ENCODE measurements around the gene C18orf63.

The C18orf63 gene

DNA sequence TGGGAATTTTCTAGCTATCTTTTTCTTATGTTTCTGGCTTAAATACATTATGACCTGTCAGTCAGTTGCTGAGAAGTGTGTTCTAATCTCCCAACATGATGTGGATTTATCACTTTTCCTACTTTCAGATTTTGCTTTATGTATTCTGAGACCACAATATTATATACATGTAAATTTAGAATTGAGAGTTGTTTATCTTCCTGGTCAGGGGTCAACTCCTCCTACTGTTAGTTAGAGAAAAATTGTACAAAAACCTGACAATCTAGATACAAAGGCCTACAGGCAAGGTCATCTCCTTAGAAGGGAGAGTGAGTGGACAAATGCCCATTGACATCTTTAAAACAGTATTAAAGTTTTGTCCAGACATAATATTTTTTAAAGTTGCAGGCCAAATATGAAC lies 30.6 kb downstream of the C18orf63 start:
- no peaks in the 10 kb centered on the region for H3K79me2 ChIP-seq (ENCODE audit: insufficient read depth, low read depth)
- H3K9ac ChIP-seq: no peak overlapping the region
- no peak overlapping the region for H3K27ac ChIP-seq
- no peaks in the 10 kb centered on the region for H3K36me3 ChIP-seq (ENCODE audit: insufficient read depth)
- H3K4me3 ChIP-seq (IDR thresholded peaks at IDR 0.05; ENCODE audit: insufficient read depth, low read depth, low read length): no peak overlapping the region
- H3K4me2 ChIP-seq: no peak overlapping the region
- TF ChIP-seq, protein P1, sequence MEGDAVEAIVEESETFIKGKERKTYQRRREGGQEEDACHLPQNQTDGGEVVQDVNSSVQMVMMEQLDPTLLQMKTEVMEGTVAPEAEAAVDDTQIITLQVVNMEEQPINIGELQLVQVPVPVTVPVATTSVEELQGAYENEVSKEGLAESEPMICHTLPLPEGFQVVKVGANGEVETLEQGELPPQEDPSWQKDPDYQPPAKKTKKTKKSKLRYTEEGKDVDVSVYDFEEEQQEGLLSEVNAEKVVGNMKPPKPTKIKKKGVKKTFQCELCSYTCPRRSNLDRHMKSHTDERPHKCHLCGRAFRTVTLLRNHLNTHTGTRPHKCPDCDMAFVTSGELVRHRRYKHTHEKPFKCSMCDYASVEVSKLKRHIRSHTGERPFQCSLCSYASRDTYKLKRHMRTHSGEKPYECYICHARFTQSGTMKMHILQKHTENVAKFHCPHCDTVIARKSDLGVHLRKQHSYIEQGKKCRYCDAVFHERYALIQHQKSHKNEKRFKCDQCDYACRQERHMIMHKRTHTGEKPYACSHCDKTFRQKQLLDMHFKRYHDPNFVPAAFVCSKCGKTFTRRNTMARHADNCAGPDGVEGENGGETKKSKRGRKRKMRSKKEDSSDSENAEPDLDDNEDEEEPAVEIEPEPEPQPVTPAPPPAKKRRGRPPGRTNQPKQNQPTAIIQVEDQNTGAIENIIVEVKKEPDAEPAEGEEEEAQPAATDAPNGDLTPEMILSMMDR (conservative IDR thresholded peaks at IDR 0.05; ENCODE audit: low read depth, low read length): no peak
- H3K27me3 ChIP-seq (ENCODE audit: insufficient read depth, low read depth): no peaks in the 10 kb centered on the region
- no peaks in the 10 kb centered on the region for H3K4me1 ChIP-seq (ENCODE audit: low read depth, poor library complexity, severe bottlenecking)
- no peaks in the 10 kb centered on the region for H4K20me1 ChIP-seq (ENCODE audit: insufficient read depth)
- H2AFZ ChIP-seq (ENCODE audit: low read depth): no peak overlapping the region

DNA sequence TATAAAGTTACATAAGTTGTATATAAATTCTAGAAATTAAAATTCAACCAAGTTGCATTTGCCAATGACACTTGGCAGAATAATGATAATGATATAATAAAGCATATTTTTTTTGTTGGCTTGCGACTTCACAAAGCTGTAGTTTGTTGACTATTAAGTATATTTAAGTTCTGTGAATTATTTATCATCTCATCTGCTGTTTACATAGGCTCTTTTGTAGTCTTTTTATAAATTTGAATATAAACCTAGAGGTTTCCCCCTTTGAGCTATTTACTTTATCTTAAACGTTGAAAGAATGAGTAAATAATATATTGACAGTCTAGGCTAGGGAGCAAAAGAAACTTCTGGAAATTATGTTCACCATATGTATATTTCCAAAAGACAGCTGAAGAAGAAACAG lies 32.9 kb downstream of the C18orf63 start:
- Histone ChIP-seq H3K9ac (no peak overlapping the region), H3K4me3 (IDR thresholded peaks at IDR 0.05; ENCODE audit: insufficient read depth, low read depth, low read length) (no peak overlapping the region), H2AFZ (ENCODE audit: low read depth) (no peak overlapping the region), H3K36me3 (ENCODE audit: insufficient read depth) (no peaks in the 10 kb centered on the region), H3K27ac (no peak overlapping the region), H3K4me2 (no peak overlapping the region), H4K20me1 (ENCODE audit: insufficient read depth) (no peaks in the 10 kb centered on the region), H3K27me3 (ENCODE audit: insufficient read depth, low read depth) (no peaks in the 10 kb centered on the region), H3K79me2 (ENCODE audit: insufficient read depth, low read depth) (no peaks in the 10 kb centered on the region), H3K4me1 (ENCODE audit: low read depth, poor library complexity, severe bottlenecking) (peaks cover 4% of the 10 kb centered on the region)
- TF ChIP-seq, protein P1 (conservative IDR thresholded peaks at IDR 0.05; ENCODE audit: low read depth, low read length): no peak

DNA sequence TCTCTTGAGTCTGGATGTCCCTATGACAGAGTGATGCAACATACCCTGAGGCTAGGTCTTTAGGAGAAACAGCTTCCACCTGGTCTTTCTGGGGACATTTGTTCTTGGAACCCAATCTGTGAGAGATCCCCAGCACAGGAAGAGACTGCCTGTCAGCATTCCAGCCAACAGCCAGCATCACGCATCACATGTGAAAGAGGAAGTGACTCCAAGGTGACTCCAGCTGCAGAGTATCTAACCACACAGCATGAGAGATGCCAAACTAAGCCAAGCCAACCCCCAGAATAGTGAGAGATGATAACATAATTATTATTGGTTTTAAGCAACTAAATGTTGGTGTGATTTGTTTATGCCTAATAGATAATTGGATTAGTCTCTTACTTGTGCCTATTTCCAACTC lies 35.7 kb downstream of the C18orf63 start:
- H3K36me3 ChIP-seq (ENCODE audit: insufficient read depth): no peaks in the 10 kb centered on the region
- peaks cover 7% of the 10 kb centered on the region for H3K4me1 ChIP-seq (ENCODE audit: low read depth, poor library complexity, severe bottlenecking)
- no peak overlapping the region for H3K4me2 ChIP-seq
- H4K20me1 ChIP-seq (ENCODE audit: insufficient read depth): no peaks in the 10 kb centered on the region
- no peak overlapping the region for H3K9ac ChIP-seq
- H3K4me3 ChIP-seq (IDR thresholded peaks at IDR 0.05; ENCODE audit: insufficient read depth, low read depth, low read length): no peak overlapping the region
- no peak overlapping the region for H3K27ac ChIP-seq
- H3K79me2 ChIP-seq (ENCODE audit: insufficient read depth, low read depth): no peaks in the 10 kb centered on the region
- no peak overlapping the region for H2AFZ ChIP-seq (ENCODE audit: low read depth)
- H3K27me3 ChIP-seq (ENCODE audit: insufficient read depth, low read depth): no peaks in the 10 kb centered on the region
- TF ChIP-seq, protein P1 (conservative IDR thresholded peaks at IDR 0.05; ENCODE audit: low read depth, low read length): no peak

DNA sequence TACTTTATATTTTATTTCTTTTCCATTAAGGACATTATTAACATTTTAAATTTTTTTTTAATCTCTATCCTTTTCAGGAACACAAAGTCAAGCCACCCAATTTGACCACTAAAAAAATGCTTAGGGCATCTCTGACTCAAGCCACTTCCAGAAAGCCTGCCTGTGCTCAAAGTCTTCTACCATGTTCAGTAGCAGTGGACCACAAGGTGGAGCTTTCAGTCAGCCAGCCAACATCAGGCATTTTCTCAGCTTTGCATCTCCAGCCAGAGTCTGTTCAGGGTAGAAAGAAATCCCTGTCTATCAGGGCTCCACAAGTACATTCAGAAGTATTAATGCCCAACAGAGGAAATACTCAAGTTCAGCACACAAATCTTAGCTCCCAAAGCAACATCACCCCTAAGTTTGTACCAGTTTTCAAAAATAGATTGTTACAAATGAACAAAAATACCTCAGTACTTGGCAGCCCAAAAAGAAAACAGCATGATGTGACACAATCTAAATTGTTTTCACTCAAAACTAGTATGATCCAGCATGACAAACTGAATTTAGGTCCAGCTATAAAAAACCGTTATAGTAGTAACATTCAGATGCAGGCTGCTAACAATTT lies 37.6 kb downstream of the C18orf63 start:
- Histone ChIP-seq H3K27ac (no peak overlapping the region), H3K4me1 (ENCODE audit: low read depth, poor library complexity, severe bottlenecking) (peaks cover 7% of the 10 kb centered on the region), H3K79me2 (ENCODE audit: insufficient read depth, low read depth) (no peaks in the 10 kb centered on the region), H2AFZ (ENCODE audit: low read depth) (peak overlapping the region; percentile 11; the same call in 1 of the 2 replicates), H3K9ac (no peak overlapping the region), H4K20me1 (ENCODE audit: insufficient read depth) (no peaks in the 10 kb centered on the region), H3K4me3 (IDR thresholded peaks at IDR 0.05; ENCODE audit: insufficient read depth, low read depth, low read length) (no peak overlapping the region), H3K36me3 (ENCODE audit: insufficient read depth) (no peaks in the 10 kb centered on the region), H3K27me3 (ENCODE audit: insufficient read depth, low read depth) (no peaks in the 10 kb centered on the region), H3K4me2 (no peak overlapping the region)
- TF ChIP-seq, protein P1 (conservative IDR thresholded peaks at IDR 0.05; ENCODE audit: low read depth, low read length): peak; percentile 86

All from KMS-11 (cell line).